ENCODE measurements around the gene GDAP1L1.

GDAP1L1 gene

DNA sequence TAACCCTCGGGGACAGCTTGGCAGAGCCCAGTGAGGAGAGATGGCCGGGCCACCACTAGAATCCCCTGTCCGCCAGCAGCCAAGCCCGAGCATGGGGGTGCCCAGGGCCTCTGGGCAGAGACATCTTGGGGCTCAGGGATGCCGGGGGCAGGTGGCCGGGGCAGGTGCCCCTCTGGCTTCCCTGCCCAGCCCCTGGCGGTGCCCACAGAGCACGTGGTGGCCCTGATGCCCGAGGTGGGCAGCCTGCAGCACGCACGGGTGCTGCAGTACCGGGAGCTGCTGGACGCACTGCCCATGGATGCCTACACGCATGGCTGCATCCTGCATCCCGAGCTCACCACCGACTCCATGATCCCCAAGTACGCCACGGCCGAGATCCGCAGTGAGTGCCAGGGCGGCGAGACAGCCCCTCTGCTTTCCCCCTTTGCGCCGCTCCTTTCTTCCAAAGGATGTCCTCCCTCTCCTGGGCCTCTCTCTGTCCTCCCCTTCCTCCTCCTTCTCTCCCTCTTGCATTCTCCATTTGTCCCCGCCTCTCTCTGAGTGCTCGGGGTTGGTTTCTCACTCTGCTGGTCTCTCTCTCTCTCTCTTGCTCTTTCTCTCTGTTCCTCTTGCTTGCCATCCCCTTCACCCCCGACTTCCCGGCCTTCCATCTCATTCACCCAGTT is 11.2 kb downstream of the GDAP1L1 start:
- ATAC-seq: no peak
- H3K27ac Mint-ChIP-seq: no peak overlapping the region

GRCh38 chr20:44264287-44264686 is 17.2 kb downstream of the GDAP1L1 start:
- Mint-ChIP-seq H3K36me3 (peaks cover 8% of the 10 kb centered on the region), H3K27ac (no peak overlapping the region), H3K4me1 (no peaks in the 10 kb centered on the region), H3K4me3 (no peak overlapping the region), H3K9me3 (peaks cover 1% of the 10 kb centered on the region), H3K27me3 (no peaks in the 10 kb centered on the region)
- no peak for ATAC-seq

More for the DNA sequence above, 11.2 kb downstream of the GDAP1L1 start:
- Mint-ChIP-seq H3K27me3 (peaks cover under 1% of the 10 kb centered on the region), H3K36me3 (no peaks in the 10 kb centered on the region), H3K4me1 (no peaks in the 10 kb centered on the region), H3K4me3 (no peak overlapping the region), H3K9me3 (no peaks in the 10 kb centered on the region)

DNA sequence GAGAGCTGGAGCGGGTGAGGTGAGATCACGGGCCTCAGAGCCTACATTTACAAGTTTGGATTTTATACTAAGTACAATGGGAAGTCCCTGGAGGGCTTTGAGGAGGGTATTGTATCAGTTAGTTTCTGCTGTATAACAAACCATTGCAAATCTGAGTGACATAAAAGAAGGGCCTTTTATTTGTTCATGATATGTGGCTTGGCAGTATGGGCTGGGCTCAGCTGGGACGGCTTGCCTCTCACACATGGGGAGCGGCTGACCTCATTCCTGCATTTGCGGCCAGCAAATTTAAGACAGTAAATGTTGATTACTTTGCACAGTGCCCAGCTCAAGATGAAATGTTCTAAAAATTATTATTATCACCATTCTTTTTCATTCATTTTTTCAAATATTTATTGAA is 21.7 kb downstream of the GDAP1L1 start:
- ATAC-seq: no peak
- Mint-ChIP-seq H3K4me3 (no peak overlapping the region), H3K36me3 (peaks cover 15% of the 10 kb centered on the region), H3K27ac (no peak overlapping the region), H3K27me3 (no peaks in the 10 kb centered on the region), H3K4me1 (no peaks in the 10 kb centered on the region), H3K9me3 (peaks cover 3% of the 10 kb centered on the region)

DNA sequence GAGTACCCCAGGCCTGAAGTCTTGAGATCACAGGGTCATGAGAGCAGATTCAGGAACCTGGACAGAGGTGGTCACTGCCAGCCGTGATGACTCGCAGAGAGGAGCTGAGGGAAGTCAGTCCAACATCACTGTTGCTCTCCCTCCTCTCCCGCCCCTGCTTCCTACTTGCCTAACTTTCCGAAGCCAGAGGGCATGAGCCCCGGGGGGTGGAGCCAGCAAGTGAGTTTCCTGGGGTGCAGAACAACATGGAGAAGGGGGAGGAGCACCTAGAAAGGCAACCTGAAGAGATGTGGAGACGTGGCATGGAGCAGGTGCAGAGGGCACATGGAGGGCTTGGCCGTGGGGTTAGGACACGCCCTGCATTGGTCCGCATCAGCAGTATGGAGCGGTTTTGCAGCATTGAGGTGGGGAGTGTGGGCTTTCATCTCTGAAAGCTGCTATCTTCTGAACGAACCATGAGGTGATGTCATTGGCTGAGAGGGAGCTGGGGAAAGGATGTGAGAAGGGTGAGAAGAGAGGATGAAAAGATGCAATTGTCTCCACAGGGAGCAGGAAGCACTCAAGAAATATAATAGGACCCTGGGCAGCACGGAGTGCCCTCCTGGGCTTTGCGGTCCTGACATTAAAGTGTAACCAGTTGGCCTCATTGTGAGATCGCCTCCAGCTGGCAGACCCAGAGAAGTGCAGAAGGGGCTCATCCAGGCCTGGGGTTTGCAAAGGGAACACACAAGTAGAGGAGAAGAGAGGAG is 25.0 kb downstream of the GDAP1L1 start:
- ATAC-seq: no peak
- Mint-ChIP-seq H3K9me3 (peaks cover 3% of the 10 kb centered on the region), H3K4me3 (no peak overlapping the region), H3K27ac (no peak overlapping the region), H3K4me1 (no peaks in the 10 kb centered on the region), H3K27me3 (no peaks in the 10 kb centered on the region), H3K36me3 (peaks cover 15% of the 10 kb centered on the region)

DNA sequence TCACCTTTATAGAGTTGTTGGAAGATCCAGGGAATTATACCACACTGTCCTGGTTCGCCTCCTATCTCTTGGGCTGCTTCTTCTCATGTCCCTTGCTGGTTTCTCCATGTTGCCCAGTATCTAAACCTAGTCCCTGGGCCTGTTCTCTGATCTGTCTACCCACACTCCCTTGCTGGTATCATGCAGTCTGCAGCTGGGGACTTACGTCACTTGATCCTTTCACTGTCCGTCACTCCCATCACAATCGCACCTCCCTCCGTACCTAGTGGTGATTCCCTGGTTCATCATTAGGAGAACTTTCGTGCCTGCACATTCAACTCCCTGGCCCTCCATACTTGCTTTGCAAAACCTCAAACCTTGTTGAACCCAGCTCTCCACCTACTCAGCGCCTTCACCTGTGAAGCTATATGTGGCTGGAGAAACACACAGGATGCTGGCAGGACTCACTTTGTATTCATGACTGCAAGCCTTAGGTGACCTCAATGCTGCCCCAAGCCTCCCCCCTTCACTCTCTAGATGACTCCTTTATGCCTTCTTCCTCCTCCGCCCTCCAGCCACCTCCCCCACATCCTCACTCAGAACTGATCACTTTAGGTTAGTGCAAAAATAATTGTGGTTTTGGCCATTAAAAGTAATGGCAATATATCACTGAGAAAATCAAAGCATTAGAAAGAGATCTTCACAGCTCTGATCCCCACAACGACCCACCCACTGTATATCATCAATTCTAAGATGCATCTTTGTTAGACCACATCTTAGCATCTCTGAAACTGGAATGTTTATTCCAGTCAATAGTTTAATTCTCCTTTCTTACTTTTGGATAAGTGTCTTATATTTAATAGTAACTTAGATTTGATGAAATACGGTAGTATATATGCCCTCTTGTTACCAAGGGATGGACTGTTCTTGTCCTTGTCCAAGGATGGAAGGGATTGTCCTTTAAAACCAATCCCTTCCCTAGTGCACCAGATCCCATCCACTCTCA is 26.4 kb downstream of the GDAP1L1 start:
- Mint-ChIP-seq H3K36me3 (peaks cover 17% of the 10 kb centered on the region), H3K27ac (no peak overlapping the region), H3K9me3 (peaks cover 3% of the 10 kb centered on the region), H3K4me3 (no peak overlapping the region), H3K4me1 (no peaks in the 10 kb centered on the region), H3K27me3 (no peaks in the 10 kb centered on the region)
- peak; percentile 82 for ATAC-seq

DNA sequence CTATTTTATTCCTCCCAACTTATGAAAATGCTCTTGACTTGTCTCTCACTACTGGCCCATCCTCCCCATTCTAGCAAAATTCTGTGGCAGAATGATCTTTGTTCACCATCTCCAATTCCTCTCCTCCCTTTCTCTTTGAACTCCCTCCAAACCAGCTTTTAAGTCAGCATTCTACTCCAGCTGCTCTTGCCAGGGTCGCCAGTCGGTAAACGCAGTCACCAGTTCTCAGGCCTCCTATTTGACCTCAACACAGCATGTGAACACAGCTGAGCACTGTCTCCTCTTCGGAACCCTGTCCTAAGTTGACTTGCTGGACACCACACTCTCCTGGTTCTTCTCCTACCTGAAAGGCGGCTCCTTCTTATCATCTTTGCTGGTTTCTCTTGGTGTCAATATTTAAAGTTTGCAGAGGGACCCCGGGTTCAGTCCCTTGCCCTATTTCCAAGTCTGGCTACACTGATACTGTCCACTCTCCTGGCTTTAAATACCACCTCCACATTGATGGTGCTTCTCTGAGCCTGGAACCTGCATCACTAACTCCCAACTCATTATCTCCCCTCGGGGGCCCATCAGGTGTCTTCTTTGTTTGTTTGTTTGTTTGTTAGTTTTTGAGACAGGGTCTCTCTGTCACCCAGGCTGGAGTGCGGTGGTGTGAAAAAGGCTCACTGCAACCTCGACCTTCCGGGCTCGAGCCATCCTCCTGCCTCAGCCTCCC is 27.4 kb downstream of the GDAP1L1 start:
- Mint-ChIP-seq H3K4me1 (no peaks in the 10 kb centered on the region), H3K4me3 (no peak overlapping the region), H3K9me3 (no peaks in the 10 kb centered on the region), H3K27ac (no peak overlapping the region), H3K27me3 (no peaks in the 10 kb centered on the region), H3K36me3 (peaks cover 17% of the 10 kb centered on the region)
- ATAC-seq: no peak

- no peak overlapping the region for H3K27ac Mint-ChIP-seq
- H3K4me1 Mint-ChIP-seq: no peaks in the 10 kb centered on the region
- peaks cover 18% of the 10 kb centered on the region for H3K36me3 Mint-ChIP-seq
- no peaks in the 10 kb centered on the region for H3K27me3 Mint-ChIP-seq
- no peak overlapping the region for H3K4me3 Mint-ChIP-seq
- no peaks in the 10 kb centered on the region for H3K9me3 Mint-ChIP-seq
- ATAC-seq: peak; percentile 56
Measured at GRCh38 chr20:44279228-44279627, 32.1 kb downstream of the GDAP1L1 start.

DNA sequence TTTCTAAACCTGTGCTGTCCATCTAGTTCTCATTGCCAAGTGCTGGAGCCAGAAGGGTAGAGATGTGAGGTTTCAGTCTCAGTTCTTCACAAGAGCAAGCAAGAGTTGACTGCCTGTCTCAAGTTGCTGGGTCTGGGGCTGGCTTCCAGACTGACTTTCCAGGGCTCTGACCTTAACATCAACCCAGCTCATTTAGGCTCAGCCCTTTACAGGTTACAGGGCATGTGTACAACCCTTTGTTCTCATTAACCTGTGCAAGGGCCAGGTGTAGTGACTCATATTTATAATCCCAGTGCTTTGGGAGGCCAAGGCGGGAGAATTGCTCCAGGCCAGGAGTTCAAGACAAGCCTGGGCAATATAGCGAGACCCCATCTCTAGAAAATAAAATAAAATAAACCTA is 33.3 kb downstream of the GDAP1L1 start:
- H3K4me3 Mint-ChIP-seq: no peak overlapping the region

DNA sequence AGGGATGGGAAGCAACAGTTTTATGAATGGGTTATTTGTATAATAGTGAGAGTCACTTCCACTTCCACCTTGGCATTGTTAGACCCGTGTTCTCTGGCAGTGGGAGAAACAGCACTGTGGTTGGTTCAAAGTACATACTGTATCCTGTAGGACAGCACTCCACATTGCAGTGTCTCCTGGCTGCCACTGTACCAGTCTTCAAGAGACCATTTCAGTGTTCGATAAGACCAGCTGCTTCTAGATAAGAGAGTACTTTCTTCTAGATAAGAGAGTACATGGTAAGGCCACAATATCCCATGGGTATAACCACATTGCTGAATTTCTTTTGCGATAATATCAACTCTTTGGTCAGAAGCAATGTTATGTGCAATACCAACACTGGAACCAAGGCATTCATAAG is 35.1 kb downstream of the GDAP1L1 start:
- Mint-ChIP-seq H3K4me3 (no peak overlapping the region), H3K4me1 (no peaks in the 10 kb centered on the region), H3K27me3 (no peaks in the 10 kb centered on the region), H3K27ac (no peak overlapping the region), H3K9me3 (no peaks in the 10 kb centered on the region), H3K36me3 (peaks cover 18% of the 10 kb centered on the region)
- no peak for ATAC-seq

More for the DNA sequence above, 33.3 kb downstream of the GDAP1L1 start:
- no peak overlapping the region for H3K27ac Mint-ChIP-seq
- H3K27me3 Mint-ChIP-seq: no peaks in the 10 kb centered on the region
- H3K4me1 Mint-ChIP-seq: no peaks in the 10 kb centered on the region
- H3K36me3 Mint-ChIP-seq: peaks cover 18% of the 10 kb centered on the region
- no peak for ATAC-seq
- no peaks in the 10 kb centered on the region for H3K9me3 Mint-ChIP-seq

DNA sequence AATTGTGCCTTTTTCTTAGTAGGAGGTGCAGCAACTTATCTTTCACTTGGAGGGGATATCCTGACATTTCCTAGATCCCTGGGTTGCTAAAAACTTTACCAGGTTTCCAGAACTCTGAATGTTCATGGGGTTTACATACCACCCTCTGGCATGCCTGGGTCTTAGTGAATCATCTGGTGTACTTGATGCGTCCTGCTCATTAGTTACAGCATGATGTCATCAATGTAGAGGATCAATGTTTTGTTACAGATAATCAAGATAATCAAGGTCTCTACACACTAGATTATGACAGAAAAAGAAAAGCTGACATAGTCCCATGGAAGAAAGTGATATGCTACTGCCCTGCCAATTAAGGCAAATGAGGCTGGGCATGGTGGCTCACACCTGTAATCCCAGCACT is 36.9 kb downstream of the GDAP1L1 start:
- ATAC-seq: no peak
- Mint-ChIP-seq H3K9me3 (peaks cover 3% of the 10 kb centered on the region), H3K4me3 (no peak overlapping the region), H3K27ac (no peak overlapping the region), H3K27me3 (no peaks in the 10 kb centered on the region), H3K4me1 (no peaks in the 10 kb centered on the region), H3K36me3 (peaks cover 19% of the 10 kb centered on the region)

GRCh38 chr20:44287272-44288097 is 40.4 kb downstream of the GDAP1L1 start:
- peaks cover 3% of the 10 kb centered on the region for H3K9me3 Mint-ChIP-seq
- no peak overlapping the region for H3K4me3 Mint-ChIP-seq
- peaks cover 38% of the 10 kb centered on the region for H3K36me3 Mint-ChIP-seq
- ATAC-seq: no peak
- H3K27ac Mint-ChIP-seq: no peak overlapping the region
- no peaks in the 10 kb centered on the region for H3K4me1 Mint-ChIP-seq
- H3K27me3 Mint-ChIP-seq: no peaks in the 10 kb centered on the region

- H3K27ac Mint-ChIP-seq: no peak overlapping the region
- no peak overlapping the region for H3K4me3 Mint-ChIP-seq
- peaks cover 38% of the 10 kb centered on the region for H3K36me3 Mint-ChIP-seq
- peaks cover 3% of the 10 kb centered on the region for H3K9me3 Mint-ChIP-seq
- no peaks in the 10 kb centered on the region for H3K4me1 Mint-ChIP-seq
- no peaks in the 10 kb centered on the region for H3K27me3 Mint-ChIP-seq
- no peak for ATAC-seq
Measured at GRCh38 chr20:44288252-44288651, 41.1 kb downstream of the GDAP1L1 start.

DNA sequence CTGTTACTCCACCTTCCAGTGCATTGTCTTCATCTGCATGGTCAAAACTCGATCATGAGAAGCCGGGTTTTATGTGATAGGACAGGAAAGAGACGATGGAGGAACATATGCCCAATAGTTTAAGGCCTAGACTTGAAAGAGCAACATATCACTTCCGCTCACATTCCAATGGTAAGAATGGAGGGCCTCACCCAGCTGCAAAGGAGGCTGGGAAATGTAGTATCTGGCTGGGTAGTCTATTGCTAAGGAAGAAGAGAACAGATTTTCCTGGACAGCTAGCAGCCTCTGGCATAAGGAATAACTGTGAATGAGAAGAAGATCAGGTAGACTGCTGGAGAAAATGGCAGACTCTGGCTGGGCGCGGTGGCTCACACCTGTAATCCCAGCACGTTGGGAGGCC is 44.6 kb downstream of the GDAP1L1 start:
- H3K27me3 Mint-ChIP-seq: no peaks in the 10 kb centered on the region

DNA sequence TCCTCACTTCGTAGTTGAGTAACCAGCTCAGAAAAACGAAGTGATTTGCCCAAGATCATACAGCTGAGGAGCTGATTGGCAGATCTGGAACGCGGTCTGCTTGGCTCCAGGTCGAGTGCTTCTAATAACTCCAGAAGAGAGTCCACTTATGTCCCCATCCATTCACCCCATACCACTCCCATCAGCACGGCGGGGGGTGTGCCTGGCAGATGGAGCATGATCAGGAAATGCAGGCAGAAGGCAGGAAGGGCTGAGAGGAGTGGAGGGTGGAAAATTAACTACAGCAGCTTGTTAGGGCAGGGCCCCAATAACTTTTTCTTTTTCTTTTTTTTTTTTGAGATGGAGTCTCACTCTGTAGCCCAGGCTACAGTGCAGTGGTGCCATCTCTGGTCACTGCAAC is 48.9 kb downstream of the GDAP1L1 start:
- Mint-ChIP-seq H3K4me3 (no peak overlapping the region), H3K27me3 (no peaks in the 10 kb centered on the region), H3K9me3 (no peaks in the 10 kb centered on the region), H3K4me1 (no peaks in the 10 kb centered on the region), H3K27ac (no peak overlapping the region), H3K36me3 (peaks cover 17% of the 10 kb centered on the region)
- ATAC-seq: no peak

More for the DNA sequence above, 44.6 kb downstream of the GDAP1L1 start:
- H3K27ac Mint-ChIP-seq: no peak overlapping the region
- H3K9me3 Mint-ChIP-seq: peaks cover 3% of the 10 kb centered on the region
- no peak overlapping the region for H3K4me3 Mint-ChIP-seq
- H3K4me1 Mint-ChIP-seq: no peaks in the 10 kb centered on the region
- H3K36me3 Mint-ChIP-seq: peaks cover 38% of the 10 kb centered on the region
- ATAC-seq: no peak

All from stimulated activated memory B cell treated with anti-CD40 and anti-IgM and Interleukin-4, amounts not matched to agents 10 μg/mL and 1 μg/mL and 100 μg/mL, for 72 hours (primary cell).